Fibroblast of lung (primary cell): ENCODE data around the gene SLC25A23. TPM values are rescaled to one million over a fixed set of nuclear protein-coding genes. Genes with fewer than 3 reads are reported as not detected.
"Not testable (repeated sequence)": the region's sequence is repeated elsewhere in the genome, so short reads cannot be mapped to it uniquely, and the experiment has no call there.

ENCODE experiments used
- DNase-seq, 2 donors: peaks; one replicate each; pipeline versions ENCODE4 v3.0.0 to v3.0.0-alpha.2; 2010; ENCODE audit warnings: low read depth in 2 of 2
- H2AFZ ChIP-seq: 2 replicates; pipeline ENCODE4 v1.5.1; 2012; ENCODE audit warnings: low read length, control low read depth, inconsistent platforms
- H3K27ac ChIP-seq: 2 replicates; pipeline ENCODE4 v1.5.1; 2011; ENCODE audit warnings: low read length, control low read depth; ENCODE audit not compliant: insufficient read depth
- H3K27me3 ChIP-seq: 2 replicates; pipeline ENCODE4 v1.5.1; 2011; ENCODE audit warnings: mild to moderate bottlenecking, low read length; ENCODE audit not compliant: control insufficient read depth, insufficient read depth
- H3K36me3 ChIP-seq: 2 replicates; pipeline ENCODE4 v1.5.1; 2011; ENCODE audit warnings: low read length; ENCODE audit not compliant: control insufficient read depth, insufficient read depth
- H3K4me1 ChIP-seq: 2 replicates; pipeline ENCODE4 v1.5.1; 2011; ENCODE audit warnings: low read length; ENCODE audit not compliant: control insufficient read depth, insufficient read depth; ENCODE audit errors: extremely low read depth
- H3K4me2 ChIP-seq: 2 replicates; pipeline ENCODE4 v1.5.1; 2011; ENCODE audit warnings: low read length, control low read depth; ENCODE audit not compliant: insufficient read depth; ENCODE audit errors: extremely low read depth
- H3K4me3 ChIP-seq, 4 experiments: fragments of 200-600 bp in 1 of 4; sonication (generic) in 1 of 4; replicated peaks in 1 of 4; 2 replicates each; pipeline ENCODE4 v1.5.1; 2011 to 2016; ENCODE audit warnings: low read length in 4 of 4, low read depth in 3 of 4, mild to moderate bottlenecking in 3 of 4, control low read depth in 2 of 4, inconsistent platforms in 1 of 4, mixed read lengths in 1 of 4; ENCODE audit not compliant: insufficient read depth in 1 of 4; ENCODE audit errors: control extremely low read depth in 1 of 4
- H3K79me2 ChIP-seq: 2 replicates; pipeline ENCODE4 v1.5.1; 2012; ENCODE audit warnings: mild to moderate bottlenecking, low read length, inconsistent platforms; ENCODE audit not compliant: control insufficient read depth, insufficient read depth
- H3K9ac ChIP-seq: 2 replicates; pipeline ENCODE4 v1.5.1; 2011; ENCODE audit warnings: mild to moderate bottlenecking, low read length, control low read depth; ENCODE audit not compliant: insufficient read depth
- H3K9me3 ChIP-seq: 2 replicates; pipeline ENCODE4 v1.5.1; 2012; ENCODE audit warnings: low read depth, low read length; ENCODE audit not compliant: control insufficient read depth, insufficient read depth
- H4K20me1 ChIP-seq: 2 replicates; pipeline ENCODE4 v1.5.1; 2011; ENCODE audit warnings: low read length; ENCODE audit not compliant: control insufficient read depth, insufficient read depth; ENCODE audit errors: extremely low read depth
- CTCF ChIP-seq, 2 donors: IDR thresholded peaks in 1 of 2; conservative IDR thresholded peaks in 1 of 2; 1 replicate in 1 of 2; 2 replicates in 1 of 2; pipeline ENCODE4 v1.5.1; 2011 to 2012; ENCODE audit warnings: low read length in 2 of 2, control low read depth in 1 of 2, inconsistent platforms in 1 of 2, low read depth in 1 of 2, mild to moderate bottlenecking in 1 of 2
- EZH2 ChIP-seq: IDR thresholded peaks from 2 replicates; pipeline ENCODE4 v1.5.1; 2012; ENCODE audit warnings: low read length, control low read depth, mild to moderate bottlenecking; ENCODE audit errors: missing control alignments
- polyA minus RNA-seq: library from RNA; depleted of rRNA, polyadenylated mRNA; stranded (reverse); fragments of >200 nt; gene quantifications from 2 replicates; pipeline ENCODE4 v1.2.3, GENCODE V29; 2011; ENCODE audit warnings: low replicate concordance
- polyA plus RNA-seq, 2 donors: library from polyadenylated mRNA; depleted of rRNA in 1 of 2; stranded (reverse) in 1 of 2; unstranded in 1 of 2; fragments of >200 nt; gene quantifications; 2 replicates each; pipeline ENCODE4 v1.2.1, GENCODE V29; 2011 to 2012; ENCODE audit warnings: missing spikeins in 1 of 2
- total RNA-seq: library from RNA; depleted of rRNA; stranded (reverse); fragments of >200 nt; gene quantifications from 2 replicates; pipeline ENCODE4 v1.2.1, GENCODE V29; 2014

Gene SLC25A23
- total RNA-seq (18.5 and 33.9 TPM in 2 replicates), polyA plus RNA-seq (4.5 and 7.9 TPM in 2 replicates), polyA minus RNA-seq (31.8 and 58.1 TPM in 2 replicates)
- 21.7 and 30.8 TPM in 2 replicates for polyA plus RNA-seq (2012)

- no peaks in the 10 kb centered on the region for H4K20me1 ChIP-seq
- H3K9ac ChIP-seq: peak within 1 kb of the TSS; percentile 32
- peak within 1 kb of the TSS; percentile 57 to 81 (median 68) for H3K4me3 ChIP-seq
- DNase-seq: peak; percentile 73 to 75
- H3K27me3 ChIP-seq: peaks cover 4% of the 10 kb centered on the region
- H3K27ac ChIP-seq: no peak within 1 kb of the TSS
- TF ChIP-seq EZH2: no peak
- H3K79me2 ChIP-seq: no peaks in the 10 kb centered on the region
- H2AFZ ChIP-seq: peak within 1 kb of the TSS; percentile 92
- peaks cover 2% of the 10 kb centered on the region for H3K36me3 ChIP-seq
- peaks cover 2% of the 10 kb centered on the region for H3K4me1 ChIP-seq
- no peaks in the 10 kb centered on the region for H3K9me3 ChIP-seq
- H3K4me2 ChIP-seq: peak within 1 kb of the TSS; percentile 98
Observed at GRCh38 chr19:6459262-6460098, at the start of gene SLC25A23. Gene SLC25A23, minus strand, starts transcription at chr19:6459792. Its CDS starts 164 bp downstream, at chr19:6459628.

- H3K27ac ChIP-seq, DNase-seq, H3K9me3 ChIP-seq, H3K9ac ChIP-seq, H3K79me2 ChIP-seq, H2AFZ ChIP-seq, H3K36me3 ChIP-seq, H3K4me2 ChIP-seq, H3K27me3 ChIP-seq, H3K4me3 ChIP-seq, H4K20me1 ChIP-seq, H3K4me1 ChIP-seq: not testable (repeated sequence)
Observed at GRCh38 chr19:6508028-6508771, 48.6 kb upstream of the SLC25A23 start.

GRCh38 chr19:6503407-6504201 is 44.0 kb upstream of the SLC25A23 start:
- Histone ChIP-seq H4K20me1 (no peaks in the 10 kb centered on the region), H3K4me1 (no peaks in the 10 kb centered on the region), H3K79me2 (no peaks in the 10 kb centered on the region), H3K4me2 (no peak overlapping the region), H2AFZ (no peak overlapping the region), H3K27ac (no peak overlapping the region), H3K9me3 (no peaks in the 10 kb centered on the region), H3K27me3 (no peaks in the 10 kb centered on the region), H3K36me3 (no peaks in the 10 kb centered on the region), H3K4me3 (no peak overlapping the region), H3K9ac (no peak overlapping the region)
- no peak for DNase-seq
- TF ChIP-seq CTCF (conservative IDR thresholded peaks at IDR 0.05 in 1 of 2, IDR thresholded peaks at IDR 0.05 in 1 of 2; ENCODE audit: low read depth in 1 of 2, low read length in 2 of 2): no peak
